ENCODE measurements around the gene FAM50B. TPM values are rescaled to one million over a fixed set of nuclear protein-coding genes. Genes with fewer than 3 reads are reported as not detected.

The FAM50B gene
- total and polyA plus RNA-seq, 2 donors (not counting 1 experiment from before 2014, with no cell fraction given): 4.2 to 9.8 TPM

DNA sequence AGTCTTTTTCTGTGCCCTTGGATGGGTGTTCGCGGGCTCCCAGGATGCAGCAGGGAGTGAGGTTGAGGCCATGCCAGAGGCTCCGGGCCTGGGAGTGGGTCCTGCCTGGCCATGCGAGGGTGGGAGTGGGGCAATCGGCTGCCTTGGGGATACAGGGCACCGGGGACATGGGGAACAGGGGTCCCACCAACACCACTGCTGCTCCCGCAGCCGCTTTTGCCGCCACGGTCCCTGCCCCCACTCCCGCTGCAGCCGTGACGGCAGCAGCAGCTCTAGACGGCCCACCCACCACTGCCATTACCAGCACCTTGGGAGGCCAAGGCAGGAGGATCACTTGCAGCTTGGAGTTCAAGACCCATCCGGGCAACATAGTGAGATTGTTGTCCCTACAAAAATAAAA lies 35.3 kb upstream of the FAM50B start:
- H3K4me3 ChIP-seq (ENCODE audit: control extremely low read depth in 1 of 5, extremely low read depth in 1 of 5, insufficient read depth in 1 of 5, low read depth in 2 of 5, low read length in 4 of 5): no peak overlapping the region
- no peak overlapping the region for H3K9ac ChIP-seq (ENCODE audit: low read length)
- intact Hi-C loops (cut with micrococcal nuclease): no loop called here
- no peaks in the 10 kb centered on the region for H3K9me3 ChIP-seq (ENCODE audit: control extremely low read depth in 1 of 3, control insufficient read depth in 2 of 3, insufficient read depth in 1 of 3, low read length in 2 of 3)
- H3K27me3 Mint-ChIP-seq: no peaks in the 10 kb centered on the region
- no peaks in the 10 kb centered on the region for H3K27me3 ChIP-seq (replicated peaks in 1 of 4; ENCODE audit: control extremely low read depth in 1 of 4, control insufficient read depth in 3 of 4, insufficient read depth in 4 of 4, low read length in 3 of 4)
- DNase-seq: no peak
- no peaks in the 10 kb centered on the region for H3K4me1 Mint-ChIP-seq
- H3K4me2 ChIP-seq (replicated peaks; ENCODE audit: low read depth, low read length, poor library complexity, severe bottlenecking): no peak overlapping the region
- no peaks in the 10 kb centered on the region for H3K79me2 ChIP-seq (ENCODE audit: control insufficient read depth, insufficient read depth, low read length)
- H3K9me3 Mint-ChIP-seq (ENCODE audit: insufficient read depth): no peaks in the 10 kb centered on the region
- no peak overlapping the region for H3K27ac ChIP-seq (ENCODE audit: low read length in 2 of 2)
- no peak for ATAC-seq (ENCODE audit: low read depth)
- no peak overlapping the region for H3K4me3 Mint-ChIP-seq
- TF ChIP-seq EZH2 (IDR thresholded peaks at IDR 0.05; ENCODE audit: borderline replicate concordance, insufficient read depth, low read depth, low read length, poor library complexity, severe bottlenecking): no peak
- TF ChIP-seq, protein P1, sequence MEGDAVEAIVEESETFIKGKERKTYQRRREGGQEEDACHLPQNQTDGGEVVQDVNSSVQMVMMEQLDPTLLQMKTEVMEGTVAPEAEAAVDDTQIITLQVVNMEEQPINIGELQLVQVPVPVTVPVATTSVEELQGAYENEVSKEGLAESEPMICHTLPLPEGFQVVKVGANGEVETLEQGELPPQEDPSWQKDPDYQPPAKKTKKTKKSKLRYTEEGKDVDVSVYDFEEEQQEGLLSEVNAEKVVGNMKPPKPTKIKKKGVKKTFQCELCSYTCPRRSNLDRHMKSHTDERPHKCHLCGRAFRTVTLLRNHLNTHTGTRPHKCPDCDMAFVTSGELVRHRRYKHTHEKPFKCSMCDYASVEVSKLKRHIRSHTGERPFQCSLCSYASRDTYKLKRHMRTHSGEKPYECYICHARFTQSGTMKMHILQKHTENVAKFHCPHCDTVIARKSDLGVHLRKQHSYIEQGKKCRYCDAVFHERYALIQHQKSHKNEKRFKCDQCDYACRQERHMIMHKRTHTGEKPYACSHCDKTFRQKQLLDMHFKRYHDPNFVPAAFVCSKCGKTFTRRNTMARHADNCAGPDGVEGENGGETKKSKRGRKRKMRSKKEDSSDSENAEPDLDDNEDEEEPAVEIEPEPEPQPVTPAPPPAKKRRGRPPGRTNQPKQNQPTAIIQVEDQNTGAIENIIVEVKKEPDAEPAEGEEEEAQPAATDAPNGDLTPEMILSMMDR (IDR thresholded peaks at IDR 0.05): no peak
- H2AFZ ChIP-seq (ENCODE audit: insufficient read depth, low read depth, low read length, poor library complexity, severe bottlenecking): no peak overlapping the region
- no peaks in the 10 kb centered on the region for H4K20me1 ChIP-seq (ENCODE audit: control insufficient read depth, insufficient read depth, low read length, poor library complexity, severe bottlenecking)
- WGBS (ENCODE audit: insufficient coverage): 98% methylated on average over 14 of the region's 15 CpGs
- ChIA-PET CTCF (no interaction called here), POLR2A (no interaction called here)
- H3K27ac Mint-ChIP-seq: no peak overlapping the region
- peaks cover 0 to 4% of the 10 kb centered on the region in 2 donors for H3K4me1 ChIP-seq (ENCODE audit: control insufficient read depth in 2 of 2, insufficient read depth in 2 of 2, low read length in 2 of 2)
- H3K36me3 ChIP-seq (replicated peaks in 1 of 2; ENCODE audit: control extremely low read depth in 1 of 2, control insufficient read depth in 1 of 2, extremely low read depth in 1 of 2, insufficient read depth in 2 of 2, low read length in 1 of 2): no peaks in the 10 kb centered on the region

DNA sequence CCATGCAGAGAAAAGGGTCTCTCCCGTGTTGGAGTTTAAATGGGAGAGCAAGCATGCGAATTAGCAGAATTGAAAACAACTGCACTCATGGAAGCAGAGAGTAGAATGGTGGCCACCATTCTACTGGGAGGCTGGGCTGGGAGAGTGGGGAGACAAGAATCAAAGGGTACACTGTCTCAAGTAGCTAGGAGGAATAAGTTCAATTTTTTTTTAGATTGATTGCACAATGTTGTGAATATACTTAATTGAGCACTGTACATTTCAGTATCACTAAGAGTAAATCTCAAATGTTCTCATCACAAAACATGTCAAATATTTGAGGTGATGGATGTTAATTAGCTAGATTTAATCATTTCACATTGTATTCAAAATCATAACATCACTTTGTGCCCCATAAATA lies 34.6 kb upstream of the FAM50B start:
- Histone ChIP-seq H3K27ac (ENCODE audit: low read length in 2 of 2) (no peak overlapping the region), H3K4me2 (replicated peaks; ENCODE audit: low read depth, low read length, poor library complexity, severe bottlenecking) (no peak overlapping the region), H3K27me3 (replicated peaks in 1 of 4; ENCODE audit: control extremely low read depth in 1 of 4, control insufficient read depth in 3 of 4, insufficient read depth in 4 of 4, low read length in 3 of 4) (no peaks in the 10 kb centered on the region), H2AFZ (ENCODE audit: insufficient read depth, low read depth, low read length, poor library complexity, severe bottlenecking) (no peak overlapping the region), H3K9ac (ENCODE audit: low read length) (no peak overlapping the region), H3K4me3 (ENCODE audit: control extremely low read depth in 1 of 5, extremely low read depth in 1 of 5, insufficient read depth in 1 of 5, low read depth in 2 of 5, low read length in 4 of 5) (no peak overlapping the region), H3K79me2 (ENCODE audit: control insufficient read depth, insufficient read depth, low read length) (no peaks in the 10 kb centered on the region), H4K20me1 (ENCODE audit: control insufficient read depth, insufficient read depth, low read length, poor library complexity, severe bottlenecking) (no peaks in the 10 kb centered on the region), H3K4me1 (ENCODE audit: control insufficient read depth in 2 of 2, insufficient read depth in 2 of 2, low read length in 2 of 2) (peaks cover 0 to 4% of the 10 kb centered on the region in 2 donors), H3K36me3 (replicated peaks in 1 of 2; ENCODE audit: control extremely low read depth in 1 of 2, control insufficient read depth in 1 of 2, extremely low read depth in 1 of 2, insufficient read depth in 2 of 2, low read length in 1 of 2) (no peaks in the 10 kb centered on the region), H3K9me3 (ENCODE audit: control extremely low read depth in 1 of 3, control insufficient read depth in 2 of 3, insufficient read depth in 1 of 3, low read length in 2 of 3) (no peaks in the 10 kb centered on the region)
- H3K4me1 Mint-ChIP-seq: no peaks in the 10 kb centered on the region
- DNase-seq (no peak), ATAC-seq (ENCODE audit: low read depth) (no peak)
- H3K27me3 Mint-ChIP-seq: no peaks in the 10 kb centered on the region
- CTCF ChIA-PET: no interaction called here
- H3K4me3 Mint-ChIP-seq: no peak overlapping the region
- intact Hi-C loops (cut with micrococcal nuclease): no loop called here
- no peak overlapping the region for H3K27ac Mint-ChIP-seq
- POLR2A ChIA-PET: no interaction called here
- H3K9me3 Mint-ChIP-seq (ENCODE audit: insufficient read depth): no peaks in the 10 kb centered on the region
- WGBS (ENCODE audit: insufficient coverage): 96% methylated on average over 2 of the region's 2 CpGs
- TF ChIP-seq, protein P1 (IDR thresholded peaks at IDR 0.05): no peak
- no peak for TF ChIP-seq EZH2 (IDR thresholded peaks at IDR 0.05; ENCODE audit: borderline replicate concordance, insufficient read depth, low read depth, low read length, poor library complexity, severe bottlenecking)

Data from B cell (primary cell).